Mesendoderm (in vitro differentiated cells): ENCODE measurements around the gene ATP8B4.

Experiments used
- DNase-seq: peaks from one replicate; pipeline ENCODE4 v3.0.0; 2013
- H2AK5ac ChIP-seq: 2 replicates; pipeline ENCODE4 v1.6.1; 2013; ENCODE audit warnings: low read length, inconsistent platforms
- H2BK120ac ChIP-seq: 2 replicates; pipeline ENCODE4 v1.6.1; 2013; ENCODE audit warnings: low read depth, mild to moderate bottlenecking, low read length, moderate library complexity, mixed read lengths
- H2BK15ac ChIP-seq: replicated peaks from 2 replicates; pipeline ENCODE4 v1.6.1; 2013; ENCODE audit warnings: low read depth, mild to moderate bottlenecking, moderate library complexity
- H2BK5ac ChIP-seq: 2 replicates; pipeline ENCODE4 v1.6.1; 2013; ENCODE audit warnings: low read length, inconsistent platforms
- H3K18ac ChIP-seq: 2 replicates; pipeline ENCODE4 v1.6.1; 2013; ENCODE audit warnings: mild to moderate bottlenecking, low read length, mixed read lengths
- H3K23ac ChIP-seq: one replicate; pipeline ENCODE4 v1.6.1; 2013; ENCODE audit warnings: low read length
- H3K27ac ChIP-seq: 2 replicates; pipeline ENCODE4 v1.5.1; 2013; ENCODE audit warnings: low read depth, mild to moderate bottlenecking, inconsistent platforms, low read length, moderate library complexity
- H3K27me3 ChIP-seq: 2 replicates; pipeline ENCODE4 v1.6.1; 2013; ENCODE audit warnings: low read length, control low read depth, mild to moderate bottlenecking, inconsistent platforms; ENCODE audit not compliant: insufficient read depth, poor library complexity
- H3K36me3 ChIP-seq: 2 replicates; pipeline ENCODE4 v1.6.1; 2013; ENCODE audit warnings: low read length, inconsistent platforms; ENCODE audit not compliant: control insufficient read depth, insufficient read depth
- H3K4ac ChIP-seq: one replicate; pipeline ENCODE4 v1.6.1; 2013; ENCODE audit warnings: low read depth, mild to moderate bottlenecking, low read length, moderate library complexity
- H3K4me1 ChIP-seq: 2 replicates; pipeline ENCODE4 v1.6.1; 2013; ENCODE audit warnings: low read depth, low read length, inconsistent platforms; ENCODE audit not compliant: control insufficient read depth
- H3K4me2 ChIP-seq: 2 replicates; pipeline ENCODE4 v1.6.1; 2013; ENCODE audit warnings: low read length
- H3K4me3 ChIP-seq: 2 replicates; pipeline ENCODE4 v1.5.1; 2013; ENCODE audit warnings: mild to moderate bottlenecking, low read length
- H3K56ac ChIP-seq: one replicate; pipeline ENCODE4 v1.6.1; 2013; ENCODE audit warnings: low read length
- H3K79me1 ChIP-seq: 2 replicates; pipeline ENCODE4 v1.6.1; 2013; ENCODE audit warnings: low read length, inconsistent platforms
- H3K79me2 ChIP-seq: 2 replicates; pipeline ENCODE4 v1.6.1; 2013; ENCODE audit warnings: mild to moderate bottlenecking, low read length; ENCODE audit not compliant: control insufficient read depth, insufficient read depth
- H3K9ac ChIP-seq: 2 replicates; pipeline ENCODE4 v1.6.1; 2013; ENCODE audit warnings: low read length, inconsistent platforms
- H4K5ac ChIP-seq: one replicate; pipeline ENCODE4 v1.6.1; 2013; ENCODE audit warnings: low read length
- H4K8ac ChIP-seq: one replicate; pipeline ENCODE4 v1.6.1; 2013; ENCODE audit warnings: low read depth, mild to moderate bottlenecking, control low read depth, low read length, moderate library complexity
- WGBS: extraction: QIAGEN DNeasy Blood & Tissue Kit; methylation state at CpG from one replicate; pipeline ENCODE4 v1.1.7; 2013; ENCODE audit warnings: low lambda C conversion rate, missing lambda C conversion rate; ENCODE audit not compliant: insufficient coverage; ENCODE audit errors: extremely low coverage; 5-methylcytosine and 5-hydroxymethylcytosine counted together

ATP8B4 gene

DNA sequence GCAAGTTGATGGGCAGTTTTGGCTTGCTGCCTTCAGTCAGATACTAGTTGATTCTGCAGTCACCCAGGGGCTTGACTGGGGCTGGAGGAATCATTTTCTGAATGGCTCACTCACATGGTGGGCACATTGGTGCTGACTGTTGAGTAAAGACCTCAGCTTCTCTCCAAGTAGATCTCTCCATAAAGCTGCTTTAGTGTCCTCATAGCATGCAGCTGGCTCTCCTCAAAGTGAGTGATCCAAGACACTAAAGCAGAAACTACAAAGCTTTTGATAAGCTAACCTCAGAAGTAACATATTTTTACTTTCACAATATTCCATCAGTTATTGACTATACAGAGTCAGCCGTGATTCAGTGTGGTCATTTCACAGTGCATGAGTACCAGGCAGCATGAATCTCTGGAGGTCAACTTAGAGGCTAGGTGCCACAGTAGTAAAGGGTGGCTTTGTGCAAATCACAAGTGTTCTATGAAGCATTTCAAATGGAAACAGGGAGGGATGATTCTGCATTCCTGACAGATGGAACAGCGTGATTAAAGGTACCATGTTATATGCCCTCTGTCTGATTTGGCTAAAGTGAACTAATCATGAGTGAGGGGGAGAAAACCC is 24.3 kb upstream of the ATP8B4 start:
- no peak overlapping the region for H4K8ac ChIP-seq
- H4K5ac ChIP-seq, result no peak overlapping the region
- H3K4ac ChIP-seq, result no peak overlapping the region
- H3K4me3 ChIP-seq, result no peak overlapping the region
- no peaks in the 10 kb centered on the region for H3K79me2 ChIP-seq
- H3K27ac ChIP-seq, result no peak overlapping the region
- no peak overlapping the region for H3K23ac ChIP-seq
- H3K79me1 ChIP-seq, result no peaks in the 10 kb centered on the region
- H3K36me3 ChIP-seq, result no peaks in the 10 kb centered on the region
- H2BK5ac ChIP-seq, result no peak overlapping the region
- no peak overlapping the region for H3K56ac ChIP-seq
- H2BK120ac ChIP-seq, result no peak overlapping the region
- no CpG with 5 or more reads among the region's 2 CpGs for WGBS
- no peak for DNase-seq
- H3K4me1 ChIP-seq, result no peaks in the 10 kb centered on the region
- H2AK5ac ChIP-seq, result no peak overlapping the region
- no peak overlapping the region for H3K18ac ChIP-seq
- no peaks in the 10 kb centered on the region for H3K27me3 ChIP-seq
- no peak overlapping the region for H3K9ac ChIP-seq
- H3K4me2 ChIP-seq, result no peak overlapping the region
- no peak overlapping the region for H2BK15ac ChIP-seq

DNA sequence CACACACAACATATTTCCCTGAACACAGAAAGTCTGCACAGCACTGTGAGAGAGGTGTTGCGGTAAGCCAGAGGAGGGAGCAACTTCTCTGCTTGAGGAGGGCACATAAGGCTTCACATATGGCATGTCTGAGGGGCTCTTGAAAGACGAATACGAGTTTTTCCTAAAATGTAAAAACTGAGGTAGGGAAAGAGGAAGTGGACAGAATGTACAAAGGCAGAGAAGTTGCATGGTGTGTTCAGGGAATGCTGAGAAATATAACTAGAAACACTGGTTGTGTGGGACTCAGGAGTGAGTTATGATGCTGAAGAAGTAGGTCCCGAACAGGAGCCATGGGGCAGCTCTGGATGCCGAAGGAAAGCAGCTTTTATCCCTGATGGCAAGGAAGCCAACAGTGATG is 22.8 kb upstream of the ATP8B4 start:
- H3K27me3 ChIP-seq, result no peaks in the 10 kb centered on the region
- no peak overlapping the region for H2BK5ac ChIP-seq
- H2AK5ac ChIP-seq, result no peak overlapping the region
- no peak overlapping the region for H3K27ac ChIP-seq
- H3K4ac ChIP-seq, result no peak overlapping the region
- no peak overlapping the region for H3K23ac ChIP-seq
- no CpG with 5 or more reads among the region's 5 CpGs for WGBS
- DNase-seq, result no peak
- no peak overlapping the region for H2BK15ac ChIP-seq
- no peaks in the 10 kb centered on the region for H3K79me2 ChIP-seq
- H3K9ac ChIP-seq, result no peak overlapping the region
- no peak overlapping the region for H3K56ac ChIP-seq
- H3K4me2 ChIP-seq, result no peak overlapping the region
- no peak overlapping the region for H3K4me3 ChIP-seq
- no peak overlapping the region for H3K18ac ChIP-seq
- no peak overlapping the region for H4K5ac ChIP-seq
- H3K79me1 ChIP-seq, result no peaks in the 10 kb centered on the region
- H3K4me1 ChIP-seq, result no peaks in the 10 kb centered on the region
- no peaks in the 10 kb centered on the region for H3K36me3 ChIP-seq
- no peak overlapping the region for H2BK120ac ChIP-seq
- H4K8ac ChIP-seq, result no peak overlapping the region

DNA sequence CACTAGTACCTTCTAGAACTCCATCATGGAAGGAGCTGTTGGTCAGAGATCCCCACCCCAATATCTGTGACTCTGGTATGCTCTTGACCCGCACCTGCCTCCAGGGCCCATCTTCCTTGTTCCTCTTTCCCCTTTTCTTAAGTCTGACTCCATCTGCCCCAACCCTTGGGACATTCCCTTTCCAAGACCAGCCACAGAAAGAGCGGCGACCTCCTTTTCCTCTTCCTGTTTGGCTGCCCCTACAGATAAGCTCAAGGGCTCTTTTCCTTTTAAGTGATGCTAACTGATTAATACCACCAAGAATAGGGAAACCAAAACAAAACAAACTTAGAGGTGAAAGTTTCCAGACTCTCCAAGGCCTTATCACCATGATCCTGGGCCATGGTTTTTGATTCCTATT is 21.9 kb upstream of the ATP8B4 start:
- H3K4me2 ChIP-seq, result no peak overlapping the region
- no peak overlapping the region for H2BK120ac ChIP-seq
- H3K23ac ChIP-seq, result no peak overlapping the region
- H3K4me1 ChIP-seq, result no peaks in the 10 kb centered on the region
- WGBS, result no CpG with 5 or more reads among the region's 3 CpGs
- H3K56ac ChIP-seq, result no peak overlapping the region
- no peak overlapping the region for H2AK5ac ChIP-seq
- H3K4ac ChIP-seq, result no peak overlapping the region
- no peak for DNase-seq
- no peaks in the 10 kb centered on the region for H3K36me3 ChIP-seq
- no peak overlapping the region for H3K9ac ChIP-seq
- no peak overlapping the region for H3K18ac ChIP-seq
- H3K79me1 ChIP-seq, result no peaks in the 10 kb centered on the region
- no peak overlapping the region for H4K5ac ChIP-seq
- no peak overlapping the region for H2BK5ac ChIP-seq
- H3K27ac ChIP-seq, result no peak overlapping the region
- no peak overlapping the region for H3K4me3 ChIP-seq
- no peaks in the 10 kb centered on the region for H3K27me3 ChIP-seq
- no peak overlapping the region for H4K8ac ChIP-seq
- H3K79me2 ChIP-seq, result no peaks in the 10 kb centered on the region
- no peak overlapping the region for H2BK15ac ChIP-seq

DNA sequence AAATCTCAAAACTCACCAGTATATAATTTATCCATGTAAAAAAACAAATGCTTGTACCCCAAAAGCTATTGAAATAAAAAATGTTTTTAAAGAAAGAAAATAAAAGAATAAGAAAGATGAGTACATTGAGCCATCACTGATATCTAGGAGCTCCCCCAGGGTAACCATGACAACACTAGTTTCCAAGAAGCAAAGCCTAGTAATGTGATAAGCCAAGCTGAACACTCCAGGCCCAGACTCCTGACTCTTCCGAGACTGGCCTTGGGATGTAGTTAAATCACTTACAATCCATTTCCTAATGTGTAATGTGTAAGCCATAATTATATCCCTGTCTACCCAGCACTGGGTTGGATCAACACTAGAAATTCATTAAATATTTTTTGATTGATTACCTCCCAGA is 21.1 kb upstream of the ATP8B4 start:
- H3K27me3 ChIP-seq, result no peaks in the 10 kb centered on the region
- H3K9ac ChIP-seq, result no peak overlapping the region
- no peak overlapping the region for H3K56ac ChIP-seq
- H3K23ac ChIP-seq, result no peak overlapping the region
- no peak overlapping the region for H2BK5ac ChIP-seq
- H3K36me3 ChIP-seq, result no peaks in the 10 kb centered on the region
- no peaks in the 10 kb centered on the region for H3K4me1 ChIP-seq
- no peak overlapping the region for H3K18ac ChIP-seq
- no peaks in the 10 kb centered on the region for H3K79me2 ChIP-seq
- no peak overlapping the region for H2AK5ac ChIP-seq
- no peak overlapping the region for H2BK120ac ChIP-seq
- no peak overlapping the region for H4K8ac ChIP-seq
- no peak overlapping the region for H4K5ac ChIP-seq
- no CpG with 5 or more reads among the region's 1 CpG for WGBS
- no peak overlapping the region for H3K4me3 ChIP-seq
- peak; percentile 31 for DNase-seq
- H2BK15ac ChIP-seq, result no peak overlapping the region
- no peak overlapping the region for H3K4ac ChIP-seq
- H3K27ac ChIP-seq, result no peak overlapping the region
- no peaks in the 10 kb centered on the region for H3K79me1 ChIP-seq
- no peak overlapping the region for H3K4me2 ChIP-seq

DNA sequence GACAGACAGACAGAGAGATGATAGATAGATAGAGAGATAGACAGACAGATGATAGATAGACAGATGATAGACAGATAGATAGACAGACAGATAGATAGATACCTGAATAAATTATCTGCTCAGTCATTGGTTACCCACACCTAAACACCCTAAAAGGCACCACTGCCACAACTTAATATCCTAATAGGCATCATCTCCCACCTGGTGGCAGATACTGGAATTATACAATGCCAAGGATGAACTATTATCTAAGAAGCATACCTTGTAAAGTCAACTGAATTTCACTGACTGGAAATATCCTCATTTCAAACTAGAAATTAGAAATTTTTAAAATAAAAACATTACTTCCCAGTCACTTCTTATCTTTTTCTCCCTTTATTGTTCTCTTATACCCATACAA is 19.4 kb upstream of the ATP8B4 start:
- no peak overlapping the region for H2BK5ac ChIP-seq
- no peak overlapping the region for H3K56ac ChIP-seq
- H3K79me1 ChIP-seq, result no peaks in the 10 kb centered on the region
- H3K27me3 ChIP-seq, result no peaks in the 10 kb centered on the region
- H3K4me3 ChIP-seq, result no peak overlapping the region
- no peak overlapping the region for H3K23ac ChIP-seq
- no peak overlapping the region for H3K4me2 ChIP-seq
- H2BK120ac ChIP-seq, result no peak overlapping the region
- no peak overlapping the region for H3K18ac ChIP-seq
- no peak overlapping the region for H2AK5ac ChIP-seq
- no peak overlapping the region for H3K4ac ChIP-seq
- H3K4me1 ChIP-seq, result no peaks in the 10 kb centered on the region
- no peak overlapping the region for H3K9ac ChIP-seq
- no peak overlapping the region for H4K8ac ChIP-seq
- no peaks in the 10 kb centered on the region for H3K36me3 ChIP-seq
- H3K27ac ChIP-seq, result no peak overlapping the region
- H2BK15ac ChIP-seq, result no peak overlapping the region
- no peaks in the 10 kb centered on the region for H3K79me2 ChIP-seq
- DNase-seq, result no peak
- H4K5ac ChIP-seq, result no peak overlapping the region

DNA sequence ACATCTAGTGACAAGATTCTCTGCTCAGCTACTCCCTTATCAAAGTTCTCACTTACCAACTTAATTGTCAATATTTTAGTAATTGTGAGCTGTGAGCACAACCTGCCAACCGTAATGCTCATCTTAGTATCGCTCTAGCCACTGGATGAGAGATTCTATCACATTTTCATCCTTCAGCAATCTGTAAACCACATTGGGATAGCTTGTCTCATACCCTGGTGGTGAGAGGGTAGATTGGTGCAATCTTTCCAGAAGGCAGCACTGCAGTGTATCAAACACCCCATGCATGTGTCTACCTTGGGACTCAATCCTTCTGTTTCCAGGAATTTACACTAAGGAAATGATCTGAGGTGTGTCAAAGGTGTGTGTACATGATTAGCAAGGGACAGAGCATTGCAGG is 18.9 kb upstream of the ATP8B4 start:
- Histone ChIP-seq H3K23ac (no peak overlapping the region), H3K18ac (no peak overlapping the region), H3K27me3 (no peaks in the 10 kb centered on the region), H3K4me1 (no peaks in the 10 kb centered on the region), H2BK5ac (no peak overlapping the region), H3K79me2 (no peaks in the 10 kb centered on the region), H4K8ac (no peak overlapping the region), H3K9ac (no peak overlapping the region), H3K4me3 (no peak overlapping the region), H2BK120ac (no peak overlapping the region), H2BK15ac (no peak overlapping the region), H3K27ac (no peak overlapping the region), H3K79me1 (no peaks in the 10 kb centered on the region), H3K4ac (no peak overlapping the region), H3K4me2 (no peak overlapping the region), H3K56ac (no peak overlapping the region), H4K5ac (no peak overlapping the region), H3K36me3 (no peaks in the 10 kb centered on the region), H2AK5ac (no peak overlapping the region)
- DNase-seq, result no peak
- WGBS, result no CpG with 5 or more reads among the region's 2 CpGs
